NCI-H128 (cell line): ENCODE results near the gene SCN4A.

Source experiments
- DNase-seq: peaks from one replicate; lab custom pipeline; 2025; ENCODE audit not compliant: unreplicated experiment; lab: John Stamatoyannopoulos, UW

SCN4A gene

DNA sequence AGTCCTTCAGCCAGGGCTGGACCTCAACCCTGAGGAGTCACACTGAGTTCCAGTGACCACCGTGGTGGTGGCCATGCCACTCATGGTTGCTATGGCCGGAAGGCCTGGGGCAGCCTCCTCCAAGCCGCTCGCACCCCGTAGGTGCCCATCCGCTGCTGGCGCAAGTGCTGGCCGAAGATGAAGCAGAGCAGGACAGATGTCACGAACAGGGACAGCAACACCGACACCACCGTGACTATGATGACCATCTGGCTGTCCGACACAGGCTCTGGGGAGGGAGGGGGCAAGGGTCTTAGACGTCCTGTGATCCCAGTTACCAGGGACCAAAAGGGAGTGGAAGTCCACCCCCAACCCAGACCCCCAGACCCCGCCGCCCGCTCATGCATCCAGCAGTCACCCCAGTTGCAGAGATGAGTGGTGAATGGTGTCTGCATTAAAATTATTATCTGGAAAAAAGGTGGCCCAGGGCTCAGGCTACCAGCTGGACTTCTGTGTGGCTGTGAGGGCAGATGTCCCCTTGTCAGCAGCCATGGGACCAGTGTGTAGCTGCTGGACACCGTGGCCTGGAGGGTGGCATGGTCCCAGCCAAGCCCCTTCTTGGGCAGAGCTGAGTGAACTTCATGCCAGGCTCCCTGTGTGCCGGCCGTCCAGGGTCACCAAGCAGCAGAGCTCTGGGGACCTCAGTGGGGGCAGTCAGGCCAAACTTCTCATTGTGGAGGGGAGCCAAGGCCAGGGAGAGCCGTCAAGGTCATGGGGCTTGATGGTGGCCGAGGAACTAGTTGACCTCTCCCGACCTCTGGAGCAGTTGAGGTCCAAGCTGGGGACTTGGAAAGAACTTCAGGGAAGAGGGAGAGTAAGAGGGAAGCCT lies 30.2 kb upstream of the SCN4A start:
- DNase-seq: no peak

DNA sequence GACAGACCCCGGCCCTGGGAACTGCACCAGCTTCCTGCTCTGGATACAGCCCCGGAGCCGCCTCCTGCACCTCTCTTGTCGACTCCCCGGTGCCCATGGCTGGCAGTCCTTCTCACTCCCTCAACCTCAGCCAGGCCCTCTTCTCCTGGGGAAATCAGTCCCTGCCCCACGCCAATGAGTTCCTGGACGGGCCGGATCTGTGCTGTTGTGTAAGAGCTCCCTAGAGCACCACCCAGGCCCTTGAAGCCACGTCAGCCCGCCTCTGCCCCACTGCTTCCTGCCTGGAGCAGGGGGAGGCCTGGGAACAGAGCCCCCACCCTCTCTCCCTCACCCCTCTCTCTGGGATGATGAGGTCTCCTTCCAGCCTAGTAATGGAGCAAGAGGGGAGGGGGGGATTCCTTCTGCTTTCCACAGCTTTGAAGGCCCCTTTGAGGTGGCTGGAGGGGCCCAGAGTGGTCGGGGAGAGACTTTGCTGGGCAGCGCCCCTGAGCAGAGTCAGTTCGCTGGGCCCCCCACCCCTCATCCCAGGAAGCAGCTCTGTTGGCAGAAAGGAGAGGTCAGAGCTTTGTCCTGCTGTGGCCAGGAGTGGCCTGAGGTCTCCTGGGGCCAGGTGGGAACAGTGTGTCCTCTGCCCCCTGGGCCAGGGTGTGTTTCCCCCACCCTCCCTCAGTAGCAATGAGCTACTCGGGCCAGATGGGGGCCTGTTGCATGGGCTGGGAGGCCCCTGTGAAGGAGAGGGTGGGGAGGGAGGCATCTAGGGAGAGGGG lies 29.2 kb upstream of the SCN4A start:
- no peak for DNase-seq

- no peak for DNase-seq
These were observed 28.4 kb upstream of the SCN4A start for GRCh38 chr17:64001091-64001579.

DNA sequence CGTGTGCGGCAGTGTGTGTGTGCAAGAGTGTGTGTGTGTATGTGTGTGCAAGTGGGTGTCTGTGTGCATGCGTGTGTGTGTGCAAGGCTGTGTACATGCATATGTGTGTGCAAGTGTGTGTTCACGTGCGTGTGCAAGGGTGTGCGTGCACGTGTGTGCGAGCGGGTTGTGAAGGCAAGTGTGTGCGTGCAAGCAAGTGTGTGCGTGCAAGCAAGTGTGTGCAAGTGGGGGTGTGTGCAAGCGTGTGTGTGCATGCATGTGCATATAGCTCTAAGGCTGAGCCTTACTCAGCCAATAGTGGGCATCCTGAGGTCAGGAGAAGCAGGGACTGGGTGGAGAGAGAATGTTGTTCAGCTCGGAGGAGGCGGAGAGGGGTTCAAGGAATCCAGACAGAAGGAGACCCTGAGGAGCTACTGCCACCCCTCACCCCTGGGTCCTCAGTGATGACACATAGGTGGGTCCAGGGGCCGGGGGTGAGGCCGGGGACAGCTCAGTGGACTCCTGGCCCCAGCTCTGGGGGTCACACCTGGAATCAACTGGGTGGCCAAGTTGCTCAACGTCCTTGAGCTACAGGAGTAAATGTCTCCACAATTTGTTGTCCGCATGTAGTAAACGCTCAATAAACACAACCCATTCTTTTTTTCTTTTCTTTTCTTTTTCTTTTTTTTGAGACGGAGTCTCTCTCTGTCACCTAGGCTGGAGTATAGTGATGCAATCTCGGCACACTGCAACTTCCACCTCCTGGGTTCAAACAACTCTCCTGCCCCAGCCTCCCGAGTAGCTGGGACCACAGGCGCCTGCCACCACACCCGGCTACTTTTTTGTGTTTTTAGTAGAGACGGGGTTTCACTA lies 27.2 kb upstream of the SCN4A start:
- DNase-seq: no peak

GRCh38 chr17:63998721-63999679 lies 26.3 kb upstream of the SCN4A start:
- DNase-seq: no peak

DNA sequence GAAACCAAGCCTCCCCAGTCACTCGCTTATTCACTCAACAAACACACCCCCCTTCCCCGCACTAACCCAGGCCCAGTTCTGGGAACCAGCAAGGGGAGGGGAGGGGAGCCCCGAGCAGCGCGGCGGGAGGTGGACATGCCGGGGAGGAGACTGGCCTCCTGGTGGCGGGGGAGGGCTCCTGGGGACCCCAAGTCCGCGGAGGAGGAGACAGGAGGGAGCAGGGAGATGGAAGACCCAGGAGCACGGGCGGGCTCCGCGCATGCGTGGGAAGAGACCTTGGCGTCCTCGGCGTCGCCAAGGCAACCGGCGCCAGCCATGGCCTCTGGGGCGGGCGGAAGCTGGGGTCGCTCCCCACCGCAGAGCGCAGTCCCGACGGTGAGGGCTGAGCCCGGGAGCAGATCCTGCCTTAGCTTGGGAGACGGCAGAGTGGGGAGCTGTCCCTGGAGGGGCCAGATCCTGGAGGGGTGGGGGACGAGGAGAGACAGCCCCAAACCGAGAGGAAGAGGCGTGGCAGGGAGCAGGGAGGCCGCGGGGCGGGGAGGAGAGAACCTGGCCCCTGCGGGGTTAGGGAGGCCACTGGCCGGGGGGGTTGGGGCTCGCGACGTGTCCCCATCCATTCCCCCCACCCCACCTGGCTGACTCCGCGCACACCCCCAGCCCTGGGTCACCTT lies 25.5 kb upstream of the SCN4A start, which contains the start of gene PRR29:
PRR29 (plus strand) TSS at position 302 of the 671 bp plus-strand sequence; CDS start at position 316, 14 bp downstream.
- DNase-seq: peak; percentile 41

- no peak for DNase-seq
These were observed 24.8 kb upstream of the SCN4A start for GRCh38 chr17:63997341-63998048.

- no peak for DNase-seq
These were observed 23.9 kb upstream of the SCN4A start for GRCh38 chr17:63996430-63997182.

- DNase-seq: no peak
These were observed 22.9 kb upstream of the SCN4A start for GRCh38 chr17:63995626-63996025.

DNA sequence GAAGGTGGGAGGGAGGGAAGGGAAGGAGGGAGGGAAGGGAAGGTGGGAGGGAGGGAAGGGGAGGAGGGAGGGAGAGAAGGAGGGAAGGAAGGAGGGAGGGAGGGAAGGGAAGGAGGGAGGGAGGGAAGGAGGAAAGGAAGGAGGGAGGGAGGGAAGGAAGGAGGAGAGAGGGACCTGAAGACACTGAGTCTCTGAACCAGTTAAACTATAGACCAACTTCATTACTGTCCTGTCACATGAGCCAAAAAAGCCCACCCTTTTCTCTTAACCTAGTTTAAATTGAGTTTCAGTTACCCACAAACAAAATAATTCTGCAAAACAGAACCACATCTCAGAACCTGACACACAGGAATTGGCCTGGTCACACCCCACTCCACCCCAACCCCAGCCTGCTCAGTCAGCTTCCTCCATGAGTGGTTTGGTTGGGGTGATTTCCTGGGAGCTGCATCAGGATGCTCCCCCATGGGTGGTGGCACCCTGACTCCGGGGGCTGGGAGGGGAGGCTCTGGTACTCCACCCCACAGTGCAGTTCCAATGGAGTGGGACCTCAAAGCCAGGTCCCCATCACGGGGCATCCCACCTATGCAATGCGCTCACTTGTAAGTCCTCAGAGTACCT lies 20.8 kb upstream of the SCN4A start:
- no peak for DNase-seq

DNA sequence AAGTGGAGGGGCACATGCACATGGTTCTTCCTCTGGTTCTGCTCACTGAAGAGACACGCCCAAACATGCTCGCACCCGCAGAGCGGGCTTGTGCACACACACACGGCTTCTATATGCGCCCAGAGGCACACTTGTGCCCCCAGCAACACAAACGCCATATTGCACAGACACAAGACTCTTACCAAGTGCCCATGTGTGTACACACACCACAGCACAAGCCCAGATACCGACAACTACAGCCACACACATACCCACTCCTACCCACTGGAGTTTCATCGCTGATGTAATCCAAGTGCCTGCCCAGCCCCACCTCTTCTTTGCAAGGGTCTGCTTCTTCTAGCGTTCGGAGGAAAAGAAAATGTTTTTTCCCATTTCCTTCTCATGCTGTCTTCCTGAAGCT lies 18.9 kb upstream of the SCN4A start:
- DNase-seq: no peak

GRCh38 chr17:63989622-63990345 lies 17.1 kb upstream of the SCN4A start:
- no peak for DNase-seq

DNA sequence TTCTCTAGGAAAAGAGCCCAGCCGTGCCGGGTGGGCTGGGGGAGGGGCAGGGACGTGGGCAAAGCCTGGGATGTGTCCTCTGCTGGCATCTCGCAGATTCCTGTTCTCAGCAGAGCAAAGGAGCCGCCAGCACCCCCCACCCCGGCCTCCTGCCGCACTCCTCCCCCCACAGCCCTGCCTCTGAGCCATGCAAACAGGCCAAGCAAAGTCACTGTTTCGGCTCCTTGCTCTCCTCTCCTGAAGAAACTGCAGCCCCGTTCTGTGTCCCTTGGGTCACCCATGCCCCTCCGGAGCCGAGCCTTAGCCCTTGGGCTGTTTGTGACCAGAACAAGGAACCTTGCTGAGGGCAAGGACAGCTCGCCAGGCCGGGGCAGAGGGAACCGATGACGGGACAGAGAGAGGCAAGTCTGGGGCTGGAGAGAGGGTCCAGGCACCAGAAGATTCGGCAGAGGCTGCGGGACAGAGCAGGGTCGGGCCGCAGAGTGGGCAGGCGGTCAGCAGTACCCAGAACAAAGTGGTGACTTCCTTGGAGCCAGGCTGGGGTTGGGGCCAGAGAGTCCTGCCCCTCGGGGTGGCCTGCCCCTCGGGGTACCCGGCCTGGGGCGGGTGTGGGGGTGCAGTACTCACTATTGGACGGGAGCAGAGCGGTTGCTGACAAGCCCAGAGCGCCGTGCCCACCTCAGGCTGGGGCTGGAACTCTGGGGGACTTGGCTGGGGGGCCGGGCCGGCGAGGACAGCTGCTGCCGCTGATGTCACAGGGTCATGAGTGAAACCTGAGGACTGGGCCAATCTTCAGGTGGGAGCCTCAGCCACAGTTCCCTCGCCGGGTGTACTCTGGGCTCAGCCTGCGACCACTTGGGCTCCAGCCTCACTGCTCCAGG lies 16.3 kb upstream of the SCN4A start:
- DNase-seq: no peak

DNA sequence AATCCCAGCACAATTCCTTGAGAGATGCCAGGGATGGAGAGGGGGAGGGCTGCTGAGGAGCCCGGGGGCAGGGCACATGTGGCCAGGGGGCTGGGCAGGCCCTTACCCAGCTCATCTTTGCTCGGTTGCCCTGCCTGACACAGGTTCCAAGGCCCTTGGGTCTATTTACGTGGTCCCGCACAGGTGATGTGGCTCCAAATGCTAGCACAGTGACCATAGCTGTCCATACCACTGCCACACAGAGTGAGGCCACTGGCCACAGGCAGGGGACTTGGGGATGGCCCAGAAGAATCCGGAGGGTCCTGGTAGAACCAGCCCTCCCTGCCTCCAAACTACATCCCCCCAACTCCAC lies 15.4 kb upstream of the SCN4A start:
- no peak for DNase-seq

GRCh38 chr17:63987221-63988126 lies 14.8 kb upstream of the SCN4A start:
- DNase-seq: no peak
